DMS 273 treated with DMSO at 0.1 percent for 48 hours (cell line): Measurements from ENCODE around the gene TMEM141.

Experiments used
- DNase-seq: peaks from one replicate; lab custom pipeline; 2025; lab: John Stamatoyannopoulos, UW

Gene TMEM141

DNA sequence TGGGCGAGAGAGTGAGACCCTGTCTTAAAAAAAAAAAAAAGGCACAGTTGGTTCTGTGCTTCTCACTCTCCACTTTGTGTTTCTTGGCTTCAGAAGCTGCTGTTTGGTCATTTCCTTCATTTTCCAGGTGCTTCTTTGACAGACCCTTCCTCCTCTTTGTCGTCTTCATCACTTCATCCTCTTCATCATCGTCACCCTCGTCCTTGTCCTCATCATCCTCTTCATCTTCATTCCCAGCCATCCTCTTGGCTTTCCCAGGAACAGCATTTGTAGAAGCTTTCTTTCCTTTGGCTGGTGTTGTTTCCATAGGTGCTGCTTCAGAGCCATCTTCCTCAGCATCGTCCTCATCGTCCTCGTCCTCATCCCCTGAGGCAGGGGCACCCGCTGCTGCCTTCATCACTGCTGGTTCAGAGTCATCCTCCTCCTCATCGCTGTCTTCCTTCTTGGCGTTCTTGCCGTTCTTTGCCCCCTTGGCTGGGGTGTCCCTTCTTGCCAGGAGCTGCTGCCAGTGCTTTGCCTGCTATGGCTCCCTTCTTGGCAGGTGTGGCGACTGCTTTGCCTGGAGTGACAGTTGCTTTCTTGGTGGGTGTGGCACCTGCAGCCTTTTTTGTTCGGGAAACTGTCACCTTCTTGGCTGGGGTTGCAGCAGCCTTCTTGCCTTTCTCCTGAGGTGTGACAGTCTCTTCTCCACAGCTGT is 23.7 kb downstream of the TMEM141 start:
- no peak for DNase-seq

DNA sequence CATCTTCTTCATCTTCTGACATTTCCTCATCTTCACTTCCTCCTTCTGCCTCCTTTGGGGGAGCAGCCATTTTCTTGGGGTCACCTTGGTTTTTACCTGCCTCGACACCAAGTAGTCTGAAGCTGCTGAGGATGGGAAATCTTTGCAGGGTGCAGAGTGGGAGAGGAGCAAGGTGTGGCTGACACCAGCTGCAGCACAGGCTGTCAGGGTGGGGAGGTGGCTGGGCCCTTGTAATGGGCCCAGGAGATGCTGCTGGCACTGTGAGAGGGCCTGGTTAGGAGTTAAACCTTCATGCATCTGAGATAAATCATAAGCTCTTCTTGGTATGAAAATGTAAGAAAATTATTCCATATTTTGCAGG is 24.3 kb downstream of the TMEM141 start:
- no peak for DNase-seq

- no peak for DNase-seq
These were observed 30.1 kb downstream of the TMEM141 start for GRCh38 chr9:136820971-136821825.

- DNase-seq = no peak
These were observed 30.8 kb downstream of the TMEM141 start for GRCh38 chr9:136821826-136822544.

DNA sequence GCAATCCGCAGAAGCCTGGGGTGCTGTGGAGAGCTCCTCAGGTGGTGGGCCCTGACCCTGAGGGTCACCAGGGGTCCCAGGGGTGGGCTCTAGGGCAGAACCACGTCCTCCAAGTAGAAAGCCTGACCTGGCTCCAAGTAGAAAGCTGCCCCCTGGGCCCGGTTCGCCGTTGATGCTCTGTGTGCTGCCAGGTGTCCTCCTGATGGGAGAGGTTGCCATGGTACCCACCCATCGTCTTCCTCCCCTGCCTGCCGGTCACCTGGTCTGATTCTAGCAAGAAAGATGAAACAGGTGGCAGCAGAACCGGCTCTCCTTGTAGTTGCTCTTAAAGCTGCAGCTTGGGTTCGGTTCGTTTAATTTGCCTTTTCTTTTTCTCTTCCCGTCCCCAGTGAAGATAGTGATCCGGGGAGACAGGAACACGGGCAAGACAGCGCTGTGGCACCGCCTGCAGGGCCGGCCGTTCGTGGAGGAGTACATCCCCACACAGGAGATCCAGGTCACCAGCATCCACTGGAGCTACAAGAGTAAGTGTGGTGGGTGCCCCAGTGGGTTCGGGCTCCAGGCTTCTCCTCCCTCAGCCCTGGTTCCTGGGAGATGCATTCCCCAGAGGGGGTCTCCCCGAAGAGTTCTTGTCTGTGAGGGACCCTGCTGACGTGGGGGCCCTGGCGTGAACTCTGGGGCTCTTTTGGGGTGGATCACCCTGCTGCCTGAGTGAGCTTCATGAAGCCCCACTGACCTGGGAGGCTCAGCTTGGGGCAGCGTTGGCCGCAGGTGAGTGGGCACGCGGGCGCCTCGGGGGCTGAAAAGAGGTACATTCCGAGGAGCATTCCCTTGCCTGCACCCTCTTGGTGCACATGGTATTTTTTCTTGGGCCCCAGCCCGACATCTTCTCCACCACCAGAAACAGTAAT is 32.2 kb downstream of the TMEM141 start:
- DNase-seq = no peak

DNA sequence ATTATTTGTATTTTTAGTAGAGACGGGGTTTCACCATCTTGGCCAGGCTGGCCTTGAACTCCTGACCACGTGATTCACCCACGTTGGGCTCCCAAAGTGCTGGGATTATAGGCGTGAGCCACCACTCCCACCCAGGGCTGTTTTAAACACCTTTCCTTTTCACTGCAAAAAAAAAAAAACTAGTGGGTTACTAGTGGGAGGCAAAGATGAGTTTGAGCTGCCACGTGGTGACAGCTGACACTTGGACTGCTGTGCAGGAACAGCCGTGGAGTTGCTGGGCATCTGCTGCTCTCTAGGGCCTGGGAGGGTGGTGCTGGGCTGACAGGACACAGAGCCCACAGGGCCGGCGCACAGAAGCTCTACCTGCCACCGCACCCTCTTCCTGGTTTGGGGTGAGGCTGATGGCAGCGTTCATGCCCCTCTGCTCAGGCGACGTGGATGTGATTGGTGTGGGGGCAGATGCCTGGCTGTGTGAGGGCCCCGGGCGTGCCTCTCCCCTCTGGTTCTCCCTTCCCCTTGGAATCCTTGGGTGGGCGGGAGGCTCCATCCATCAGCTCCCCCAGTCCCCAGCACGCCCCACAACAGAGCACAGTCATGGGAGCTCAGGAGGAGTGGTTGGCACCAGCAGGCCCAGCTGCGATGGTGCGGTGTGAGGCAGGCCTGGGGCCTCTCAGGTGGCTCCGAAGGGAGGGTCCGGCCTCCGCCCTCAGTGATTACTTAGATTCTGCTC is 33.5 kb downstream of the TMEM141 start:
- no peak for DNase-seq

DNA sequence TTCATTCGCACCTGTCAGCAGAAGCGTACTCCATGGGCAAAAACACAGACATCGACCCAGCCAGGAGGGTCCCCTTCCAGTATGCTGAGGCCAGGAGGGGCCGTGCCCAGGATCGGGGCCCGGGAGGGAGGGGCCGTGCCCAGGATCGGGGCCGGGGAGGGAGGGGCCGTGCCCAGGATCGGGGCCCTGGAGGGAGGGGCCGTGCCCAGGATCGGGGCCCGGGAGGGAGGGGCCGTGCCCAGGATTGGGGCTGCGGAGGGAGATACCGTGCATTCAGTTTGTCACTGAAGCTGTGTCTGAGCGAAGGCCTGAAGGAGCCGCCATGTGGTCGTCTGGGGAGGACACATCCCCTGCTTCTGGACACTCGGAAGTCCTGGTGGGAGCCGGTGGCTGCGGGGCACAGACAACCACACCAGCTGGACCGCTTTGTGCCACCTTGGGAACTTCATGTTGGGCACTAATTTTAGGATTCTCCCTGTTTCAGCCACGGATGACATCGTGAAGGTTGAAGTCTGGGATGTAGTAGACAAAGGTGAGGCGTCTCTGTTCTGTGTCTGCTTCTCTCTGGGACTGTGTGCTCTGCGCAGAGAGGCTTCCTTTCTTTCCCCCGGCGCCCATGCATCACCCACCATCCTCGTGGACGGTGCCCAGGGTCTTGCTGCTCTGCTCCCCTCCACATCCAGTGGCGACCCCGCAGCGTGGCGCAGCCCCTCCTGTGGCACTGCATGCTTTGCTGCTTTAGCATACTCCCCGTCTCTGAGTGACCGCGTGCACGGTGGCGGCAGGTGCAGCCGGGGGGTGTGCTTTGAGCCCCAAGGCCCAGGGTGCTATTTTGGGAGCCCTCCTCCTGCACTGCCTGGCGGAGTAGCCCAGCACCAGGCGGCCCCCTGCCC is 34.4 kb downstream of the TMEM141 start:
- no peak for DNase-seq

DNA sequence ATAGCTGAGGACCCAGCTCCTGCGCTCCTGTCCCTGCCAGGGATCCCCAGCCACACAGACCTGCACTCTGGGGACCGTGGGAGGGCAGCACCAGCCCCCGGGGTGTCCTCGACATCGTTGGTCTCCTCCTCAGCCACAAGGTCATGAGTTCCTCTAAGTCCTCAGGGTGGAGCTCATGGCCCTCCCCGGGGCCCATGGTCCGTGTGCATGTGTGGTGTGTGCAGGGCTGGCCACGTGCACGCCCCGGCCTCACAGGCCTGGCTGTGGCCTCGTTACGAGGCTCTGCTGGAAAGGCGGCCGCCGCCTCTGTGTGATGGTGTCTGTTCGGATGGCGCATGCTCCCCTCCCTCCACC is 35.0 kb downstream of the TMEM141 start:
- DNase-seq = no peak

GRCh38 chr9:136826703-136827582 is 35.8 kb downstream of the TMEM141 start:
- DNase-seq = no peak

GRCh38 chr9:136827794-136828473 is 36.8 kb downstream of the TMEM141 start:
- no peak for DNase-seq

DNA sequence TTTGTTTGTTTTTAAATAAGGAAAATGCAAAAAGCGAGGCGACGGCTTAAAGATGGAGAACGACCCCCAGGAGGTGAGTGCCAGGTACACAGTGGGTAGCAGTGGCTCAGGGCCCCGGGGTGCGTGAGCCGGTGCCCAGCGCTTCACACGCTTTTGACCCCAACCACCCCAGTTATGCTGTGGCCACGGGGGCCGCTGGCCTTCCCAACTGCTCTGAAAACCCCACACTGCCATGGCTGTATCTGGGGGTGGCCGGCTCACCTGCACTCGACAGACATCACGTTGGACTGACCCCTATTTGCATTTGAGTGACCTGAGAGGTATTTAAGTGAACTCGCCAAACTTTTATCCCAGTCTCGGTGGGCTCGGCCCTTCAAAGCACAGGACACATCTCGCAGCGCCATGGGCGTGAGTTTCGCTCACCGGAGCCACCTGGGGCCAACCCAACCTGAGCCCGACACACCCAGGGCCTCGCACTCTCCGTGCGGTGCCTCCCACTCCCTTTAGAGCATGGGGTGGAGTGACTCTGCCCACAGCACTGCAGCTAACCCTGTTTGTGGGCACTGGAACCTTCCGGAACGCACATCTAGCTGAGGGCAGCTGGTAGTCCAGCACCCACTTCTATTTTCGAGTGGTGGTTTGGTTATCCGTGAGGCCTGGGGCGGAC is 37.5 kb downstream of the TMEM141 start:
- DNase-seq = no peak

DNA sequence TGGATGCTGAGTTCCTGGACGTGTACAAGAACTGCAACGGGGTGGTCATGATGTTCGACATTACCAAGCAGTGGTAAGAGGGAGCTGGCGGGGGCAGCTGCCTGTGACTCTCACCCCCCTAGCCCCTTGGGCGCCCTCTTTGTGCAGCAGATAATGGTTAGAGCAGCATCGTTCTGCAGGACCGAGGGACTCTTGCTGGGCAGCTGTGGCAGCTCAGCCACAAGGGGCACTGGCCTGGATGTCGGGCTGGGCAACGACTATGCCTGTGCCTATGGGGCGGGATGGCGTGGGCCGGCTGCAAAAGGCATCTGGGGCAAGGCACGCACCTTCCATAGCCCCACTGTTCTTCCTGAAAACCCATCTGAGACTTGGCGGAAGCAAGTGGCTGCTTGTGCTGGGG is 38.3 kb downstream of the TMEM141 start:
- DNase-seq = no peak

- DNase-seq = no peak
These were observed 39.1 kb downstream of the TMEM141 start for GRCh38 chr9:136829981-136830885.

- no peak for DNase-seq
These were observed 40.0 kb downstream of the TMEM141 start for GRCh38 chr9:136831002-136831719.

DNA sequence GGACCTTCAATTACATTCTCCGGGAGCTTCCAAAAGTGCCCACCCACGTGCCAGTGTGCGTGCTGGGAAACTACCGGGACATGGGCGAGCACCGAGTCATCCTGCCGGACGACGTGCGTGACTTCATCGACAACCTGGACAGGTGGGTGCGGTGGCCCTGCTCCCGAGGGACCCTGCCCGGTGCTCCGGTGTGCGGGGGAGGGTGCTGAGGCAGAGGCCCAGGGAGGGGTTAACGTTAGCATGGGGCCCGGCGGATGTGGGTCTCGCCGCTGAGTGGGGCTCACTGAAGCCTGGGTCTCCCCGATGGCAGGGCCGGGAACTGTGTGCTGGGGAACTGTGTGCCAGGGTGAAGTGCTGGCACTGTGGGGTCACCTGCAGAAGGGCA is 40.6 kb downstream of the TMEM141 start:
- no peak for DNase-seq

DNA sequence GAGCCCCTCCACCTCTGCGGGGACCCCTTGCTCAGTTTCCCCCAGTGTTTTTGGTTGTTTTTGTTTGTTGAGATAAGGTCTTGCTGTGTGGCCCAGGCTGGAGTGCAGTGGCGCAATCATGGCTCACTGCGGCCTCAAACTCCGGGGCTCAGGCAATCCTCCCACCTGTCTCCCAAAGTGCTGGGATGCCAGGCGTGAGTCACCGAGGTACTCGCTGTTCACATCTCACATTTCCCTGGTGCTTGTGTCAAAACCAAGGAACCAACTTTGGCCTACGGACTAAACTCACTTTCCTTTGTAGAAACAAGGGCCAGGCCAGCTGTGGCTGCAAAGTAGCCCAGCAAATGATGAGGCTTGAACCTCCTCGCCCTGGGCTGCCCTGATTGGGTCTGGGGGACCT is 41.4 kb downstream of the TMEM141 start:
- no peak for DNase-seq
